Astrocyte (in vitro differentiated cells and primary cell): ENCODE measurements around the gene ANAPC10. TPM values are rescaled to one million over a fixed set of nuclear protein-coding genes. Genes with fewer than 3 reads are reported as not detected.

Source experiments
- DNase-seq: peaks from one replicate; pipeline ENCODE4 v3.0.0-alpha.2; 2010; ENCODE audit warnings: low read depth
- FAIRE-seq: peaks from 2 replicates; lab custom pipeline; 2011; peaks lifted over from hg19 to GRCh38; lab: Jason Lieb, UNC
- H2AFZ ChIP-seq: 2 replicates; pipeline ENCODE4 v1.6.0; 2012; ENCODE audit warnings: low read depth, low read length, inconsistent platforms
- H3K27ac ChIP-seq: 2 replicates; pipeline ENCODE4 v1.5.1; 2011; ENCODE audit warnings: low read depth, low read length, inconsistent platforms
- H3K27me3 ChIP-seq: 2 replicates; pipeline ENCODE4 v1.6.0; 2011; ENCODE audit warnings: low read length, inconsistent platforms; ENCODE audit not compliant: insufficient read depth
- H3K36me3 ChIP-seq: 2 replicates; pipeline ENCODE4 v1.5.1; 2011; ENCODE audit warnings: low read length, inconsistent platforms; ENCODE audit not compliant: insufficient read depth
- H3K4me1 ChIP-seq: 2 replicates; pipeline ENCODE4 v1.5.1; 2011; ENCODE audit warnings: low read length, inconsistent platforms; ENCODE audit not compliant: insufficient read depth
- H3K4me2 ChIP-seq: 2 replicates; pipeline ENCODE4 v1.6.0; 2012; ENCODE audit warnings: low read length, inconsistent platforms
- H3K4me3 ChIP-seq: 2 replicates; pipeline ENCODE4 v1.5.1; 2011; ENCODE audit warnings: low read depth, mild to moderate bottlenecking, low read length, inconsistent platforms; ENCODE audit not compliant: insufficient read depth
- H3K79me2 ChIP-seq: 2 replicates; pipeline ENCODE4 v1.6.0; 2012; ENCODE audit warnings: mild to moderate bottlenecking, low read length, inconsistent platforms; ENCODE audit not compliant: insufficient read depth
- H3K9ac ChIP-seq: 2 replicates; pipeline ENCODE4 v1.6.0; 2012; ENCODE audit warnings: mild to moderate bottlenecking, low read length, inconsistent platforms
- H3K9me3 ChIP-seq: 2 replicates; pipeline ENCODE4 v1.5.1; 2012; ENCODE audit warnings: low read depth, mild to moderate bottlenecking, low read length, inconsistent platforms; ENCODE audit not compliant: insufficient read depth
- H4K20me1 ChIP-seq: 2 replicates; pipeline ENCODE4 v1.6.0; 2012; ENCODE audit warnings: low read length, inconsistent platforms; ENCODE audit not compliant: insufficient read depth
- H3K27ac Mint-ChIP-seq: one replicate; pipeline ENCODE4 v1.8.0; 2021; ENCODE audit warnings: mild to moderate bottlenecking, mixed read lengths; ENCODE audit not compliant: unreplicated experiment
- H3K27me3 Mint-ChIP-seq: one replicate; pipeline ENCODE4 v1.8.0; 2021; ENCODE audit warnings: low read depth, mixed read lengths; ENCODE audit not compliant: unreplicated experiment
- H3K36me3 Mint-ChIP-seq: one replicate; pipeline ENCODE4 v1.8.0; 2021; ENCODE audit warnings: low read depth, mixed read lengths; ENCODE audit not compliant: unreplicated experiment
- H3K4me1 Mint-ChIP-seq: one replicate; pipeline ENCODE4 v1.8.0; 2021; ENCODE audit warnings: low read depth, mixed read lengths; ENCODE audit not compliant: unreplicated experiment
- H3K4me3 Mint-ChIP-seq: one replicate; pipeline ENCODE4 v1.8.0; 2021; ENCODE audit warnings: mild to moderate bottlenecking, moderate library complexity, mixed read lengths; ENCODE audit not compliant: unreplicated experiment
- H3K9me3 Mint-ChIP-seq: one replicate; pipeline ENCODE4 v1.8.0; 2021; ENCODE audit warnings: mild to moderate bottlenecking, mixed read lengths; ENCODE audit not compliant: unreplicated experiment
- EZH2 ChIP-seq: IDR thresholded peaks from 2 replicates; pipeline ENCODE4 v1.6.1; 2012; ENCODE audit warnings: mild to moderate bottlenecking, low read length, inconsistent platforms; ENCODE audit not compliant: insufficient read depth
- total RNA-seq: library from RNA; stranded (reverse); gene quantifications from 2 replicates; pipeline ENCODE4 v1.2.1, GENCODE V29; 2021
- TF ChIP-seq, protein P1 (sequence below): IDR thresholded peaks from 2 replicates; pipeline ENCODE4 v1.5.1; 2011; ENCODE audit warnings: low read depth, mild to moderate bottlenecking, inconsistent platforms, low read length, moderate library complexity; ENCODE audit not compliant: insufficient read depth

The ANAPC10 gene
- total RNA-seq, 1 donor from 2014 or later: 19.5 TPM

DNA sequence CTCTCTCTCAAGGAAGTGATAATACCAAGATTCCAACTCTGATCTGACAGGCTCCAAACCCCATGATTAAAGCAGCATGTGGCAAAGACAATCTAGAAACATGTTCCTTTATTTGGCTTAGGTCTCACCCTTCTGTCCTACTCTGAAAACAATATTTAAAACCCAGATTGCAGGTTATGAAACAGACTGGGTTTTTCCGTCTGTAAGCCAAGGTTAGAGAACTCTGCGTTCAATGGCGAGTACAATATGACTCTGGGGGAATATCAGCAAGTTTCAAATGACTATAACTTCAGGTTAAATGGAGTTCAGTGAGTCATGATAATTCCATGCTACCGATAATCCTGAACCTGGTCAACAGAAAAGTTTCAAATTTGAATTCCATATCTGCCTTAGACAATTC is 50.8 kb downstream of the ANAPC10 start:
- no peak for TF ChIP-seq EZH2
- TF ChIP-seq, protein P1, sequence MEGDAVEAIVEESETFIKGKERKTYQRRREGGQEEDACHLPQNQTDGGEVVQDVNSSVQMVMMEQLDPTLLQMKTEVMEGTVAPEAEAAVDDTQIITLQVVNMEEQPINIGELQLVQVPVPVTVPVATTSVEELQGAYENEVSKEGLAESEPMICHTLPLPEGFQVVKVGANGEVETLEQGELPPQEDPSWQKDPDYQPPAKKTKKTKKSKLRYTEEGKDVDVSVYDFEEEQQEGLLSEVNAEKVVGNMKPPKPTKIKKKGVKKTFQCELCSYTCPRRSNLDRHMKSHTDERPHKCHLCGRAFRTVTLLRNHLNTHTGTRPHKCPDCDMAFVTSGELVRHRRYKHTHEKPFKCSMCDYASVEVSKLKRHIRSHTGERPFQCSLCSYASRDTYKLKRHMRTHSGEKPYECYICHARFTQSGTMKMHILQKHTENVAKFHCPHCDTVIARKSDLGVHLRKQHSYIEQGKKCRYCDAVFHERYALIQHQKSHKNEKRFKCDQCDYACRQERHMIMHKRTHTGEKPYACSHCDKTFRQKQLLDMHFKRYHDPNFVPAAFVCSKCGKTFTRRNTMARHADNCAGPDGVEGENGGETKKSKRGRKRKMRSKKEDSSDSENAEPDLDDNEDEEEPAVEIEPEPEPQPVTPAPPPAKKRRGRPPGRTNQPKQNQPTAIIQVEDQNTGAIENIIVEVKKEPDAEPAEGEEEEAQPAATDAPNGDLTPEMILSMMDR: no peak
- no peak overlapping the region for H3K4me3 ChIP-seq
- H3K9me3 ChIP-seq: no peaks in the 10 kb centered on the region
- H3K79me2 ChIP-seq: peaks cover 11% of the 10 kb centered on the region
- peaks cover 2% of the 10 kb centered on the region for H3K9me3 Mint-ChIP-seq
- peak overlapping the region; percentile 44 for H3K27ac Mint-ChIP-seq
- no peaks in the 10 kb centered on the region for H4K20me1 ChIP-seq
- peaks cover 4% of the 10 kb centered on the region for H3K36me3 ChIP-seq
- no peak overlapping the region for H2AFZ ChIP-seq
- H3K27ac ChIP-seq: no peak overlapping the region
- H3K4me1 Mint-ChIP-seq: peaks cover 44% of the 10 kb centered on the region
- no peak for FAIRE-seq
- DNase-seq: peak; percentile 26
- no peaks in the 10 kb centered on the region for H3K27me3 Mint-ChIP-seq
- no peak overlapping the region for H3K9ac ChIP-seq
- peaks cover 12% of the 10 kb centered on the region for H3K36me3 Mint-ChIP-seq
- H3K27me3 ChIP-seq: no peaks in the 10 kb centered on the region
- no peak overlapping the region for H3K4me3 Mint-ChIP-seq
- peaks cover 39% of the 10 kb centered on the region for H3K4me1 ChIP-seq
- H3K4me2 ChIP-seq: no peak overlapping the region

DNA sequence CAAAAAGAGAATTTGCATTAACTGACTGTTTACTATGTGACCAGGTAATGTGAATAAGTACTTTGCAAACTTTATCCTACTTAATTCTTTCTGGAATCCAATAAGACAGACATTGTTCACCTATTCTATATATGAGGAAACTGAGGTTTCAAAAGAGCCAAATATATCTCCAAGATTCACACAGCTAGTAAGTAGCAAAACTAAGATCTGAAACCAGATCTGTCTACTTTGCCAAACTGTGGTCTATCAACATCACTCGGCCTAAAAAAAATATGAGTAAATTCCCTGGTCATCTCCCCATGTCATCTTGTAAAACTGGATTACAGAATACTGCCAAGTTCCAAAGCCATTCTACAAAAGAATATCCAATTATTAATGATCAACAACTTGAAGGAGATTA is 52.8 kb downstream of the ANAPC10 start:
- Mint-ChIP-seq H3K9me3 (peaks cover 2% of the 10 kb centered on the region), H3K36me3 (peaks cover 9% of the 10 kb centered on the region), H3K27me3 (no peaks in the 10 kb centered on the region), H3K4me3 (no peak overlapping the region), H3K4me1 (peaks cover 46% of the 10 kb centered on the region), H3K27ac (peak overlapping the region; percentile 64)
- DNase-seq (no peak), FAIRE-seq (no peak)
- H3K36me3 ChIP-seq: no peaks in the 10 kb centered on the region
- TF ChIP-seq, protein P1: no peak
- no peak for TF ChIP-seq EZH2
- no peak overlapping the region for H2AFZ ChIP-seq
- H4K20me1 ChIP-seq: no peaks in the 10 kb centered on the region
- H3K9me3 ChIP-seq: no peaks in the 10 kb centered on the region
- H3K27ac ChIP-seq: no peak overlapping the region
- peaks cover 13% of the 10 kb centered on the region for H3K79me2 ChIP-seq
- no peak overlapping the region for H3K4me2 ChIP-seq
- H3K9ac ChIP-seq: no peak overlapping the region
- H3K4me1 ChIP-seq: peaks cover 42% of the 10 kb centered on the region
- H3K27me3 ChIP-seq: no peaks in the 10 kb centered on the region
- H3K4me3 ChIP-seq: no peak overlapping the region

DNA sequence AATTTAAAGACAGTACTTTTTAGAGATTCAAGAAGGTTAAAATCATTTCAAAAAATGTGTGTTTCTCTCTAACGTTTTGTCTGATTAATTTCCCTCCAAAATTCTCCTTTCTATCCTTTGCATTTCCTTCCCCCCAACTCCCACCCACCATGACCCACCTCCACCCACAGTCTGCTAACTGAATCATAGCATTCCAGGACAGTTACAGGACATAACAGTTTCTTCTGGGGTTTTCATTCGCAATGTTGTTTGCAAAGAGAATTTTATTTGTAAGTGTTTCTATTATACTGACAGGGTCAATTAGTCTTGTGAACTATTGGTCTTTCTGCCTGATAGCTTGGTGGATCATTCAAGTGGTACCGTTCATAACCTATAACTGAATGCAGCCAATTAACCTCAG is 53.7 kb downstream of the ANAPC10 start:
- Histone ChIP-seq H3K27me3 (no peaks in the 10 kb centered on the region), H3K4me2 (peak overlapping the region; percentile 63), H3K4me1 (peaks cover 42% of the 10 kb centered on the region), H3K9ac (peak overlapping the region; percentile 8), H3K36me3 (no peaks in the 10 kb centered on the region), H3K4me3 (no peak overlapping the region), H3K79me2 (peaks cover 13% of the 10 kb centered on the region), H4K20me1 (no peaks in the 10 kb centered on the region), H2AFZ (no peak overlapping the region), H3K27ac (peak overlapping the region; percentile 63), H3K9me3 (no peaks in the 10 kb centered on the region)
- Mint-ChIP-seq H3K36me3 (peaks cover 11% of the 10 kb centered on the region), H3K4me3 (no peak overlapping the region), H3K27ac (peak overlapping the region; percentile 89), H3K27me3 (no peaks in the 10 kb centered on the region), H3K4me1 (peaks cover 45% of the 10 kb centered on the region), H3K9me3 (no peaks in the 10 kb centered on the region)
- DNase-seq: peak; percentile 70
- FAIRE-seq: peak; percentile 23
- TF ChIP-seq, protein P1: no peak
- no peak for TF ChIP-seq EZH2
